HPDE6-E6E7 (cell line): Measurements from ENCODE around the gene GALNT2.

Source experiments
- DNase-seq: peaks from one replicate; pipeline ENCODE4 v3.0.0; 2011; ENCODE audit warnings: missing footprints; ENCODE audit errors: extremely low spot score

Gene GALNT2

GRCh38 chr1:230256896-230257295, 189.9 kb downstream of the GALNT2 start:
- DNase-seq, result no peak

- no peak for DNase-seq
These were observed 192.6 kb downstream of the GALNT2 start for GRCh38 chr1:230259621-230260020.

DNA sequence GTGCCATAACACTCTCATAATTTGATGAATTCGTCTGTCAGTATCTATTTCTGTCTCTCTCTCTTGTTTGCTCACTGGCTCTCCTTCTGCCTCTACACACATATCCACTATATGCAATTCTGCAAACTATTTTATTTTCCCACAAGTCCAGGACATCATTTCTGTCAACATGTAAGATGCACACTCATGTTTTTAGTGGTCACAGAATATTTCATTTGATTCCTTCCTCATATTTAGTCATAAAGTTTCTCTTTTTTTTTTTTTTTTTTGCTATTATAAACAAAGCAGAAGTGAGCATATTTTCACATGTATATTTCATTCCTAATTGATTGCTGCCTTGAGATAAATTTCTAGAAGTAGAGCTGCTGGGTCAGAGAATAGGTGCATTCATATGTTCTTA, 193.8 kb downstream of the GALNT2 start:
- no peak for DNase-seq

- DNase-seq, result no peak
These were observed 195.1 kb downstream of the GALNT2 start for GRCh38 chr1:230261928-230262650.

GRCh38 chr1:230262867-230263567, 196.0 kb downstream of the GALNT2 start:
- no peak for DNase-seq

- no peak for DNase-seq
These were observed 196.6 kb downstream of the GALNT2 start for GRCh38 chr1:230263568-230264195.

DNA sequence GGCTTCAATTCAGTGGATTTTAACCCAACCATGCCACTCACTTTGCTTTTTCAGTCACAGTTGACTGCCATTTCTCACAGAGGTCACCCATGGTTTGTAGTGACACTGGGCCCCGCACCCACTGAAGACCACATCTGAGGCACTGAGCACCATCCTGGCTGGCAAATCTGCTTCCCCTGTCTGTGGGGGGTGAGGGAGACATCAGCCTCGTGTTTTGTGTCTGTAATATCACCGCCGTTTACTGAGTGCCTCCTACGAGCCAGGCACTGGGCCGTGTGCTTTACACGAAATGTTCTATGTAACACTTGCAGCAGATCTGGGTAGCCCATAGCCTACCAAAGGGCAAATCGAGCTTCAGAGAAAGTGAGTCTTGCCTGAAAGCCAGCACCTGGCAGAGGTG, 197.3 kb downstream of the GALNT2 start:
- DNase-seq, result no peak

- DNase-seq, result no peak
These were observed 198.4 kb downstream of the GALNT2 start for GRCh38 chr1:230265200-230266115.

- DNase-seq, result no peak
These were observed 199.4 kb downstream of the GALNT2 start for GRCh38 chr1:230266456-230266855.

DNA sequence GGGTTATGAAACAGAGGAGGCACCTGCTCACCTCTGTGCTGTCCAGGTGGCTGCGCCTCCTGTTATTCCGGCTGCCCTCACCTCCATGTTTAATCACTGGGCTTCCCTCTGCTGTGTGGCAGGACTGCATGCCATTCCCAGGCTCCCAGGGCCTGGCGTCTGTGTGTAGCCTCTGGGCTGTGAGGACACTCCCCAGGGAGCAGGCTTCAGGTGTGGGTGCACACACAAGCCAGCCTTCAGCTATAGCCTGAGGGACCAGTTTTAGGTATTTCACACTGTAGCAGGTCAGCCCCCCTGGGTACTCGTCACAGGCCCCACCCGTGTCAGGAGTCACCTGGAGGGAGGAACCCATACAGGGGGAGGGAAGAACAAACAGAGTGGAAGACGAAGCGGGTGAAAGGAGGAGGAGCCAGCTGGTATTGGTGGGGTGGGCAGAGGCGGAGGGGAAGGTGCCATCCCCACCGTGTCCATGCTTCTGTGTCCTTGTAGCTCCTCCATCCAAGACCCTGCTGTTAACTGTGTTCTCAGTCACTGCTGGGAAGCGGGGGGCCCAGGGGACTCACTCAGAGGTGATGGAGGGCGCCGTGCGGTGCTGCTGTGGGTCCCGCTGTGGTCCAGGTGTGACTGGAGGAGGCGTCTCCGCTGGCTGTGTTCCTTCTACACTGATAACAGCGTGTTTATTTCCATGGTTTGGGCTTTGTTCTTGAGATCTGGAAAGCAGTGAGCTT, 200.5 kb downstream of the GALNT2 start:
- DNase-seq, result no peak

- peak; percentile 77 for DNase-seq
These were observed 201.5 kb downstream of the GALNT2 start for GRCh38 chr1:230268371-230269170.

GRCh38 chr1:230270185-230270558, 203.1 kb downstream of the GALNT2 start:
- no peak for DNase-seq

DNA sequence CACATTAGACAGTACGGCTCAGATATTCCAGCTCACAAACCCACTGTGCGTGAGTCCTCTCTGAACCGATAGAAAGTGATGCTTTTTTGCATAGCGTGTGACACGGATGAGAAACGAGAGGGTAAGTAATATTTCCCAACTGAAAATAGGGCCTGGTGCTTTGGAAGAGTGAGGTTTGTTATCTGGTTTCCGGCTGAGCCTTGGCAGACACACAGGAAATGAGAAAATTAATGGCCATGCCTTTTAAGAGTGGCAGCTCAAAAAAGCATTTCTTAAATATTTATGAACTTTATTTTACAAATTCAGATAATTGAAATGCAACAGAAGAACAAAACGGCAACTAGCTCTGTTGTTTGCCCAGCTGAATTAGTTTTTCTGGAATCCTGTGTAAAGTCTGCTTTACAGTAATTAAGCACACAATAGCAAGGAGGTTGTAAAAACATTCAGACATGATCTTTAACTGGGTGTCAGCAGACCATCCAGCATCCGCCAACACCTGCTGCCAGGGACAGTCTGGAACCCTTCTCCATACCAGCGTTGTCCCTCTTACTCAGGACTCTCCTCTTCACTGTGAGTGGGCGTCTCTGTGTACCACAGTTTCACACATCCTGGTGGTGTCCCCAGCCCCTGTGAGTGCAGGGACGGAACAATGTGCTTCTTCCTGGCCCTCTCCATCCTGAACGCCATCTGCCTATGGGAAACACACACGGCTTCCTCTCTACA, 203.7 kb downstream of the GALNT2 start:
- no peak for DNase-seq

- DNase-seq, result no peak
These were observed 204.4 kb downstream of the GALNT2 start for GRCh38 chr1:230271300-230272035.

DNA sequence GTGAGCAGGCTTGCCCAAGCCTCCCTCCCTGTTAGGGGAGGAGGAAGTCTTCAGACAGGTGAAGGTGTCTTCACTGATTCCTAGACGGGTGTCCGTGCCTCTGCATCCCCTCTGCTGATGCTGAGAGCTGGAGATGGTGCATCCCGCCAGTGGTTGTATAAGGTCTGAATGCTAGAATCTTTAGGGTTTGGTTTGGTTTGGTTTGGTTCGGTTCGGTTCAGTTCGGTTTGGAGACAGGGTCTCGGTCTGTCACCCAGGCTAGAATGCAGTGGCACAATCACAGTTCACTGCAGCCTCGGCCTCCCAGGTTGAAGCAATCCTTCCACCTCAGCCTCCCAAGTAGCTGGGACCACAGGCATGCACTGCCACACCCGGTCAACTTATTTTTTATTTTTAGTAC, 205.5 kb downstream of the GALNT2 start:
- no peak for DNase-seq

GRCh38 chr1:230273141-230273710, 206.2 kb downstream of the GALNT2 start:
- no peak for DNase-seq

DNA sequence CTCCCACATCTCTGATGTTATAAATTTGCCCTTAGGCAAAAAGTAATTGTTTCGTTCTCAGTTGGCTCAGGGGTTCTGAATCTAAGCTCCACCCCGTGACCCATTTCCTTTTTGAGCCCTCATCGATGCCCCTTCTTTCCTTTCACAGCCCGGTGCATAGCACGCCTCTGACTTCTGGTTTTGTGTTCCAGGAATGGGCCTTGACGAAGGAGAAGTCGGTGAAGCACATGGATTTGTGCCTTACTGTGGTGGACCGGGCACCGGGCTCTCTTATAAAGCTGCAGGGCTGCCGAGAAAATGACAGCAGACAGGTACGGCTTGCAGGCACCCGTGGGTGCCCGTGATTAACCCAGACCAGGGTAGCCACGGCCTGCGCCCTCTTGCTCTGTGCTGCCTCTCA, 207.2 kb downstream of the GALNT2 start:
- DNase-seq, result no peak

DNA sequence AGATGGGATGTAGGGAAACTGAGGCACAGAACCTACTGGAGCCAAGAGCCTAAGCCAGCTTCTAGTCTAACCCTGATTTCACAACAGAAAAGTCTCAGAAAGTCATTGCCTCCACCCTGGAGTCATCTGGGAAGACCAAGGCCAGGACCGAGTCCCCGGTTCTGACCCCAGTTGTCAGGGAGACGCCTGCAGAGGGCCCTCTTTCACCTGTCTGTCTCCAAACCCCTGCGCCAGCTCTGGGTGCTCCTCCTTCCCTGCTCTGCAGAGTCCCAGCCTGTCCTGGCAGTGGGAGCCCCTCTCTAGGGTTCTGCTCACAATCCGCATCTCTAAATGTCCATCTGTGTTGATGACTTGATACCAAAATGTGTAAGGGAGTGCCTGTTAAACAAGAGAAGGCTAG, 209.4 kb downstream of the GALNT2 start:
- no peak for DNase-seq
